Rectal smooth muscle tissue (tissue), 1 donor: ENCODE data around the gene MGAT4B.
A peak's percentile ranks its signal among the peaks of the same experiment; 100 is the strongest.

Source experiments
- H3K27ac ChIP-seq: one replicate; pipeline ENCODE4 v1.7.0; 2013; ENCODE audit warnings: low read depth, low read length, inconsistent platforms
- H3K27me3 ChIP-seq: one replicate; pipeline ENCODE4 v1.7.0; 2013; ENCODE audit warnings: low read length; ENCODE audit not compliant: control insufficient read depth, insufficient read depth
- H3K36me3 ChIP-seq: one replicate; pipeline ENCODE4 v1.7.0; 2013; ENCODE audit warnings: low read length; ENCODE audit not compliant: control insufficient read depth, insufficient read depth
- H3K4me1 ChIP-seq: one replicate; pipeline ENCODE4 v1.7.0; 2013; ENCODE audit warnings: low read length; ENCODE audit not compliant: control insufficient read depth, insufficient read depth
- H3K4me3 ChIP-seq: one replicate; pipeline ENCODE4 v1.7.0; 2013; ENCODE audit warnings: low read length
- H3K9ac ChIP-seq: one replicate; pipeline ENCODE4 v1.7.0; 2013; ENCODE audit warnings: low read length

The MGAT4B gene

DNA sequence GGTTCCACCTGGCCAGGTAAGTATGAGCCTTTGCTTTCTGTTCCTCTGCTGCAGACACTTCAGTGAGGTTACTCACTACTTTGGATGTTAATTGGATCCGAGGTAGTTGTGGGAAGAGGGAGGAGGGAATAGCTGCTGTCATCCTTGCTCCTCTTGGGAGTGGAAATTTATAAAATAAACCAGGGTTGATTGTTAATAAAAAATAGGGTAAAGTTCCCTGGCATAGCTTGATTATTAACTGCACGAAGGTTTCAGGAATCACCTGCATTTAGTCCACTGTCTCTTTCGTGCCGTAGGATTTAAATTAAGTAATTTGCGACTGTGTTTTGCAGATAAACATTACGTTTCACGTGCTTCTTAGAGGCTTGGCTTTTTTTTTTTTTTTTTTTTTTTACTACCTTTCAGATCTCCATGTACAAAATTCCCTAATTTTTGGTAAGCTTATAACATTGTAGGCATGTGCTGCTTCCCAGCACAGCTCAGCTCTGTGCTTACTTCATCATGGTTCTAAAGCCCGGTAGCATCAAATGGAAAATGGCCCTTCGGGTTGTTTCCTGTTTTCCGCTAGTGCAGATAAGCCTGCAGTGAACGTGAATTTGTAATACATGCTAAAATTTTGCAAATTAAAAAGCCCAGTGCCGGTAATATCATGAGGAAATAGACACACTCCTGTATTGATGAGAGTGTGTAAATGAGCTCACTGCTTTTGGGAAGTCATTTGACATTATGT lies 39.8 kb downstream of the MGAT4B start:
- Histone ChIP-seq H3K27me3 (no peaks in the 10 kb centered on the region), H3K36me3 (peaks cover 36% of the 10 kb centered on the region), H3K27ac (no peak overlapping the region), H3K4me1 (peaks cover 22% of the 10 kb centered on the region), H3K4me3 (no peak overlapping the region), H3K9ac (no peak overlapping the region)

DNA sequence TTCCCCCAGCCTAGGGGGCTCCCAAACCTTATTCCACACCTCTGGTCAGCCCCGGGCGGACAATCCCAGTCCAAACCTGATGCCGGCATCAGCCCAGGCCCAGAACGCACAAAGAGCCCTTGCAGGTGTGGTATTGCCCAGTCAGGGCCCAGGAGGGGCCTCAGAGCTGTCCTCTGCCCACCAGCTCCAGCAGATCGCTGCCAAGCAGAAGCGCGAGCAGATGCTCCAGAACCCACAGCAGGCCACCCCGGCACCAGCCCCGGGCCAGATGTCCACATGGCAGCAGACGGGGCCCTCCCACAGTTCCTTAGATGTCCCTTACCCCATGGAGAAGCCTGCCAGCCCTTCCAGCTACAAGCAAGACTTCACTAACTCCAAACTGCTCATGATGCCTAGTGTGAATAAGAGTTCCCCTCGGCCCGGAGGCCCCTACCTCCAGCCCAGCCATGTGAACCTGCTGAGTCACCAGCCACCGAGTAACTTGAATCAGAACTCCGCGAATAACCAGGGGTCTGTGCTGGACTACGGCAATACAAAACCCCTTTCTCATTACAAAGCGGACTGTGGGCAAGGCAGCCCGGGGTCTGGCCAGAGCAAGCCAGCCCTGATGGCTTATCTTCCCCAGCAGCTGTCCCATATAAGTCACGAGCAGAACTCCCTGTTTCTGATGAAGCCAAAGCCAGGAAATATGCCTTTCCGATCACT lies 40.5 kb downstream of the MGAT4B start:
- Histone ChIP-seq H3K27ac (no peak overlapping the region), H3K36me3 (peaks cover 30% of the 10 kb centered on the region), H3K9ac (no peak overlapping the region), H3K27me3 (no peaks in the 10 kb centered on the region), H3K4me1 (peaks cover 24% of the 10 kb centered on the region), H3K4me3 (no peak overlapping the region)

DNA sequence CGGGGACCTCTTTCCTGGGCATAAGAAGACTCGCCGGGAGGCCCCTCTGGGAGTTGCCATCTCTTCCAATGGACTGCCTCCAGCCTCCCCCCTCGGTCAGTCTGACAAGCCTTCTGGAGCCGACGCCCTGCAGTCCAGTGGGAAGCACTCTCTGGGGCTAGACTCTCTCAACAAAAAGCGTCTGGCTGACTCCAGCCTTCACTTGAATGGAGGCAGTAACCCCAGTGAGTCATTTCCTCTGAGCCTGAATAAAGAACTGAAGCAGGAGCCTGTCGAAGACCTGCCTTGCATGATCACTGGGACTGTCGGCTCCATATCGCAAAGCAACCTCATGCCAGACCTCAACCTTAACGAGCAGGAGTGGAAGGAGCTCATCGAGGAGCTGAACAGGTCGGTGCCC lies 41.3 kb downstream of the MGAT4B start:
- no peak overlapping the region for H3K27ac ChIP-seq
- peaks cover 22% of the 10 kb centered on the region for H3K36me3 ChIP-seq
- peaks cover 24% of the 10 kb centered on the region for H3K4me1 ChIP-seq
- H3K4me3 ChIP-seq: no peak overlapping the region
- H3K27me3 ChIP-seq: no peaks in the 10 kb centered on the region
- no peak overlapping the region for H3K9ac ChIP-seq

DNA sequence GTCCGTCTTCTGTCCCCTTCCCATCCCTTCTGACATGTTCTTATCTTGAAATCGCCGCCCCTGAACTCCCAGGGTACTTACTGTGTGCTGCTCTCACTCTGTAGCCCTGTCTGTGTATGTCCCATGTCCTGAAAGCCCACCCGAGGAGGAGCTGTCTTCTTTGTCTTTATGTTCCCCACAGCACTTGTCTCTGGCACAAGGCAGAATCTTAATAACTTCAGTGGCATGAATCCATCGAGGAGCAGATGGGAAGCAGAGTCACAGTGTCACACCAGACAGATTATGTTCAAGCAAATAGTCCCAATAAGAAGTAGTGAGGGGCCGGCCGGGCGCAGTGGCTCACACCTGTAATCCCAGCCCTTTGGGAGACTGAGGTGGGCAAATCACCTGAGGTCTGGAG lies 42.6 kb downstream of the MGAT4B start:
- no peak overlapping the region for H3K27ac ChIP-seq
- H3K4me1 ChIP-seq: peaks cover 24% of the 10 kb centered on the region
- H3K9ac ChIP-seq: no peak overlapping the region
- H3K36me3 ChIP-seq: peaks cover 13% of the 10 kb centered on the region
- no peak overlapping the region for H3K4me3 ChIP-seq
- H3K27me3 ChIP-seq: no peaks in the 10 kb centered on the region

DNA sequence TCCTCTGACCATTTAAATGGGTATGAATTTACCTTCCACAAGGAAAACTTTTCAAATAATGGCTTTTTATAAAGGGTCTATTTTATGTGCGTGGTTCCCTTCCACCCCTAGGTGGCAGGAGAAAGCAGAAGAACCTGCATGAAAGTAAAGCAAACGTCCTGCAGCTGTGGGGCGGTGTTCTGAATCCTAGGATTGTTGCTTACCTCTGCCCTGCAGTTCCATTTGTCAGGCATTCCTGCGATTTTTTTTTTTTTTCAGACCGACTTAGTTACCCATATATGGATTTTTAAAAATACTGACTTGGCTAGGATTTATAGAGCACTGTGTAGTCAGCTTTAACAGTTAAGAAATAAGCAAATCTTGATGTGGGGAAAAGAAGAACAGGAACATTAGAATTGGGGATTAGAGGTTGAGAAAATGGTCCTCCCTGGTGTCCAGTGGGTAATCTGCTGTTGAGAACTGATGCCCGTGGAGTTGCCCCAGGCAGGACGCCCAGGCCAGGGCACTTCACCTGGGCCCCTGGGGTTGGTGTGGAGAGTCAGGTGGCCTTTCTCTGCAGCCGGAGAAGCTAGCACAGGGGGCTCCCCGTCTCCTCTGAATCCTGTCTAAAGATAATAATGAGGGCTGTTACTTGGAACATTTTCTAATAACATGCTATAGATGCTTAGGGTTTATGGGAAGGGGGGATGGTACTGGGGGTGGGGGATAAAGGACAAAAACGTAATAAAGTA lies 43.3 kb downstream of the MGAT4B start:
- Histone ChIP-seq H3K27me3 (no peaks in the 10 kb centered on the region), H3K4me3 (no peak overlapping the region), H3K36me3 (peaks cover 8% of the 10 kb centered on the region), H3K9ac (no peak overlapping the region), H3K27ac (no peak overlapping the region), H3K4me1 (peaks cover 24% of the 10 kb centered on the region)

DNA sequence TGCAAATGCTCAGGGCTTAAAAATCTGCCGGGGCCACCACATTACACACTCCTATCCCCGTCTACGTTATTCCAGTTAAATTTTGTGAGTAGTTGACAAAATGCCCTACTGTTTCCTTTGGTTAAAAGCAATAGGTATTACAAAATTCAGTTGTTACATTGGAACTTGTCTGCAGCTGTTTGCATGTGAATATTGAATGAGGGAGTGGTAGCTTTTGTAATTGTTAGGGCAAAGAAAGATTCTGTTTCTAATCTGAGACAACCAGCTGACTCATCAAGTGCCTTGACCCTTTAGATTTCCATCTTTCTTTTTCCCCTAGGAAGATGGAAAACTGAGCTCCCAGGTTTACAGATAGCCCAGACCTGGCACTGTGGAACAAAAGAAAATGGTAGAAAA lies 43.9 kb downstream of the MGAT4B start:
- Histone ChIP-seq H3K9ac (no peak overlapping the region), H3K4me3 (no peak overlapping the region), H3K36me3 (peaks cover 7% of the 10 kb centered on the region), H3K27me3 (no peaks in the 10 kb centered on the region), H3K27ac (peak overlapping the region; percentile 12), H3K4me1 (peaks cover 24% of the 10 kb centered on the region)

DNA sequence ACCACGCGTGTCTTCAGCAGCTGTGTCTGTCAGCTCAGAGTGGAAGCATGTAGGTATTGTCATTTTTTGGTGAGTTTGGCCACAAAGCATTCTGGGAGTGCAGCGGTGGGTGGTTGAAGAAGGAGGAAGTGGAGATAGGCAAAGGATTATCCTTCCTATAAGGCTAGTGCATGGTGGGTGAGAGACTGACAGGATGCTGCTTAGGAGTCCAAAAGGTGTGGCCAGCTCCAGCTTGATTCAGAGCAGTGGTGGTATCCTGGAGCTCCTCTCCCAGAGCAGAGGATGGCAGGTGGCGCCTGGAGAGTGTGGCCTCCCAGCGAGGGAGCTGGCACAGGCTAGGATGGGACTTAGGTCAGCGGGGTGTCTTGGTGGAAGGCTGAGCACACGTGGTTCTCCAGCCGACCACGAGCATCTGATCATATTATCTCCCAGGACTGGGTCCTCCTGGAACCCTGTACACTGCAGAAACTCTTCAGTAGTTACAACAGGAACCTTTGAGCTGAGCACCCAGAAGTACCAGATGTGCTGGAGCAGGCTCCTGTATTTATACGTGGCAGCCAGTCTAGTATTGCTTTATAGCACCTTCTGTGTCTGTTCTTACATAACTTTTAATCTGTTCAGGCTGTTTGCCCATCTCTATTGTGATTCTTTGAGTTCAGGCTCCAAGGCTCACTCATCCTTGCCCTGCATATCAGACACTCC lies 44.4 kb downstream of the MGAT4B start:
- peaks cover 7% of the 10 kb centered on the region for H3K36me3 ChIP-seq
- no peak overlapping the region for H3K4me3 ChIP-seq
- no peak overlapping the region for H3K9ac ChIP-seq
- no peaks in the 10 kb centered on the region for H3K27me3 ChIP-seq
- H3K4me1 ChIP-seq: peaks cover 24% of the 10 kb centered on the region
- H3K27ac ChIP-seq: peak overlapping the region; percentile 12

DNA sequence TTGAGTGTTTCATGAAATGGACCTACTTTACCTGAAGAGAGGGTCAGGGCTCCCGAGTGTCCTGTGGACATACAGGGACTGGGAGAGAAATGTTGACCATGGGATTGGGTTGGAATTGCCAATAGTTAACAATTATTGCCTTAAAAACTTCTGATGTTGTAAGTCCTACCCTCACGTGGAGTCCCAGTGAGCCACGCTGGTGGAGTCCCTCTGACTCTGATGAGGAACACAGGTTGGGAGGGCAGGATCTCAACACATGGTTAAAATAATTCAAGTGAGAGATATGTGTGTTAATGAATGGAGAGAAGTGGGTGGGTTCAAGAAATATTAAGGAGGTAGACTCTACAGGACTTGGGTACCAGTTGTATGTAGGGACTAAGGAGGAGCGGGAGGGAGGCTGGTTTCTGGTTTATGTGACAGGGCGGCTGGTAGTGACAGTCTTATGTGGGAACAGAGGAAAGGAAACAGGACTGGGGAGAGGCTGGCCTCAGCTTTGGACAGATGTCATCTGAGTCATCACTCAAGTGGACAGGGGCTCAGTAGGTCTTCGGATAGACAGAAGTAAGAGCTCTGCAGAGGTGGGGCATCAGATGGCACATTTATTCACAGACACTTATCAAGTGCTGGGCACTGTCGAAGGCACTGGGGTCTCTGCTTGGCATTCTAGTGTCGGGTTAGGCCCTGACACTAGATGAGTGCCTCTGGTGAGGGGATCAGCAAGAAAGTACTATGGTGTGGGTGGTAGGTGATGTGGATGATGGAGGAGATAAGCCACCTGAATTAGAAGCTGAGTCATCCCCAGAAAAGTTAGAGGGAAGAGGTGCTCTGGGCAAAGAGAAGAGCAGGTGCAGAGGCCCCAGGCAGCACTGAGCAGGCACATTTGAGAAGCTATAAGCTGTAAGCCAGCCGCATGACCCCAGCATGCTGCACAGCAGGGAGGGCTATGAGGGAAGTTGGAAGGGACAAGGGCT lies 46.8 kb downstream of the MGAT4B start:
- Histone ChIP-seq H3K4me3 (no peak overlapping the region), H3K27ac (no peak overlapping the region), H3K9ac (no peak overlapping the region), H3K4me1 (peaks cover 26% of the 10 kb centered on the region), H3K36me3 (no peaks in the 10 kb centered on the region), H3K27me3 (no peaks in the 10 kb centered on the region)

DNA sequence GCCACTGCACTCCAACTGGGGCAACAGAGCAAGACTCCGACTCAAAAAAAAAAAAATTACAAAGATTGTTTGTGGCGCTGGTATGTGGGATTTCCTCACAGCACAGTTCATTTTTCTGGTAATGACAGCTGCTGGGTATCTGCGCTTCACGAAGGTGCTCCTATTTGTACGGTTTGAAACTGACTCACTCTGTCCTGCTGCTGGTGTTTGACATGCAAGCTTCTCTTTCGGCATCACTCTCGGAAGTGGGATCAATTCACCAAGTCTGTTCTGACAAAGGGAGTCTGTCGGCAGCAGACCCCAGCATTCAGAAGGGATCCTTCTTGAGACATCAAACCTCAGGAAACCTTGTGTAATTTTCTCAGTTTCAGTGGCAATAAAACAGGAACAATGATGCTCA lies 47.7 kb downstream of the MGAT4B start:
- no peak overlapping the region for H3K9ac ChIP-seq
- H3K4me3 ChIP-seq: no peak overlapping the region
- no peak overlapping the region for H3K27ac ChIP-seq
- no peaks in the 10 kb centered on the region for H3K27me3 ChIP-seq
- peaks cover 25% of the 10 kb centered on the region for H3K4me1 ChIP-seq
- no peaks in the 10 kb centered on the region for H3K36me3 ChIP-seq

DNA sequence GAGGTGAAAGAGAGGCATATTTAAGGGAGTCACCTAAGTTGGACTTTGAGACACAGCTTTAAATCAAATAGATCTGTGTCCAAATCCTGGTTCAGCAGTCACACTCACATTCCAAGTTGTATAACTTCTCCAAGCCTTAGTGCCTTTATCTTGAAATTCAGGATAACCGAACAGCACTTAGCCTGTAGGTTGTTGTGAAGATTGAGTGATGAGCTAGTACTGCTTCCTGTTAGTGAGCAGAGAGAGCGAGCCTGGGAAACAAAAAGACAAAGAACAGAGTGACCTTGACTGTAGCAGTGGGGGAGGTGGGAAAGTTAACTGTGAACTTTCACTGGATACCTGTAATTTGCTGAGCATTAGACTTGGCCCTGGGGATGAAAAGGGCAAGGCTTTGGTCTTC lies 51.6 kb downstream of the MGAT4B start:
- no peak overlapping the region for H3K4me3 ChIP-seq
- H3K9ac ChIP-seq: no peak overlapping the region
- peaks cover 6% of the 10 kb centered on the region for H3K4me1 ChIP-seq
- H3K27ac ChIP-seq: no peak overlapping the region
- H3K27me3 ChIP-seq: no peaks in the 10 kb centered on the region
- no peaks in the 10 kb centered on the region for H3K36me3 ChIP-seq

DNA sequence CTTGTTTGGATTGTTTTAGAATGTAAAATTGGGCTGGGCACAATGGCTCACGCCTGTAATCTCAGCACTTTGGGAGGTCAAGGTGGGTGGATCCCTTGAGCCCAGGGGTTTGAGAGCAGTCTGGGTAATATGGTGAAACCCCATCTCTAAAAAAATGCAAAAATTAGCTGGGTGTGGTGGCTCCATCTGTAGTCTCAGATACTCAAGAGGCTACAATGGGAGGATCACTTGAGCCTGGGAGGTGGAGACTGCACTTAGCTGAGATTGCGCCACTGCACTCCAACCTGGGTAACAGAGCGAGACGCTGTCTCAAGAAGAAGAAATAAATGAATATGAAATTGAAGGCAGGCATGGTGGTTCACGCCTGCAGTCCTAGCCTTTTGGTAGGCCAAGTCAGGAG lies 52.7 kb downstream of the MGAT4B start:
- Histone ChIP-seq H3K4me3 (no peak overlapping the region), H3K36me3 (no peaks in the 10 kb centered on the region), H3K9ac (no peak overlapping the region), H3K27ac (no peak overlapping the region), H3K4me1 (peaks cover 6% of the 10 kb centered on the region), H3K27me3 (no peaks in the 10 kb centered on the region)
